Keratinocyte (primary cell): ENCODE data around the gene FAM13A.

ENCODE experiments used
- EZH2 ChIP-seq: IDR thresholded peaks from one replicate; pipeline ENCODE4 v1.6.1; 2012; ENCODE audit warnings: inconsistent platforms, mild to moderate bottlenecking, low read length, moderate library complexity
- TF ChIP-seq, protein P1 (sequence below), 3 experiments: IDR thresholded peaks in 1 of 3; conservative IDR thresholded peaks in 1 of 3; optimal IDR thresholded peaks in 1 of 3; 2 replicates in 2 of 3; 3 replicates in 1 of 3; pipeline versions ENCODE3 to v1.5.1; 2011; ENCODE audit warnings: low read length in 3 of 3, mild to moderate bottlenecking in 3 of 3, moderate library complexity in 2 of 3, control low read depth in 1 of 3, inconsistent platforms in 1 of 3; ENCODE audit not compliant: insufficient read depth in 2 of 3; ENCODE audit errors: extremely low read depth in 1 of 3

DNA sequence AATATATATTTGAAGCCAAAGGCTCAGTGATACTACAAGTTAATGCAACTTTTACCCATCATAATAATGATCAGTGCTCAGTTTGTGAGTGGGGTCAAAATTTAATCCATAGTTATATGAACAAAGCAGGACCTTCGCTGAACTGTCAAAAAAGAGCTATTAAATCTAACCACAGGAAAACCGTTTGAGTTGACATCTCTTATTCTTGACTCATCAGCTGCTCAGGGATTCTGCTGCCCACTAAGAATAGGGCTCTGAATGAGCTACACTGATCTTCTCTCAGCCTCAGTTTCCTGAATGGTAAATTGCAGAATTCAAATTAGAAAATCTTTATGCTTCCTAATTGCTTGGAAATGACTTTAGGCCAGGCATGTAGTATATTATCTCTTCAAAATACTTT, 314.4 kb downstream of the FAM13A start:
- TF ChIP-seq, protein P1, sequence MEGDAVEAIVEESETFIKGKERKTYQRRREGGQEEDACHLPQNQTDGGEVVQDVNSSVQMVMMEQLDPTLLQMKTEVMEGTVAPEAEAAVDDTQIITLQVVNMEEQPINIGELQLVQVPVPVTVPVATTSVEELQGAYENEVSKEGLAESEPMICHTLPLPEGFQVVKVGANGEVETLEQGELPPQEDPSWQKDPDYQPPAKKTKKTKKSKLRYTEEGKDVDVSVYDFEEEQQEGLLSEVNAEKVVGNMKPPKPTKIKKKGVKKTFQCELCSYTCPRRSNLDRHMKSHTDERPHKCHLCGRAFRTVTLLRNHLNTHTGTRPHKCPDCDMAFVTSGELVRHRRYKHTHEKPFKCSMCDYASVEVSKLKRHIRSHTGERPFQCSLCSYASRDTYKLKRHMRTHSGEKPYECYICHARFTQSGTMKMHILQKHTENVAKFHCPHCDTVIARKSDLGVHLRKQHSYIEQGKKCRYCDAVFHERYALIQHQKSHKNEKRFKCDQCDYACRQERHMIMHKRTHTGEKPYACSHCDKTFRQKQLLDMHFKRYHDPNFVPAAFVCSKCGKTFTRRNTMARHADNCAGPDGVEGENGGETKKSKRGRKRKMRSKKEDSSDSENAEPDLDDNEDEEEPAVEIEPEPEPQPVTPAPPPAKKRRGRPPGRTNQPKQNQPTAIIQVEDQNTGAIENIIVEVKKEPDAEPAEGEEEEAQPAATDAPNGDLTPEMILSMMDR (optimal IDR thresholded peaks at IDR 0.05 in 1 of 3, IDR thresholded peaks at IDR 0.05 in 1 of 3, conservative IDR thresholded peaks at IDR 0.05 in 1 of 3; ENCODE audit: extremely low read depth in 1 of 3, insufficient read depth in 2 of 3, low read length in 3 of 3), result no peak
- TF ChIP-seq EZH2, result no peak
